ENCODE results near the gene UROC1.

GRCh38 chr3:126500016-126500415 is 17.6 kb downstream of the UROC1 start:
- TF ChIP-seq ELF4 (IDR thresholded peaks at IDR 0.05): no peak
- TF ChIP-seq SP1 (IDR thresholded peaks at IDR 0.05): no peak
- TF ChIP-seq ZNF384 (IDR thresholded peaks at IDR 0.05): no peak
- TF ChIP-seq HDGF (IDR thresholded peaks at IDR 0.05; ENCODE audit: borderline replicate concordance): no peak
- TF ChIP-seq ARNT (IDR thresholded peaks at IDR 0.05): no peak
